HepG2 (cell line): Measurements from ENCODE around the gene CR1L. TPM values are rescaled to one million over a fixed set of nuclear protein-coding genes. Genes with fewer than 3 reads are reported as not detected.

Source experiments
- ATAC-seq: fragments of 200-7000 bp; cut with Tn5 transposase; 3 replicates; pipeline ENCODE4 v1.9.1; 2020; ENCODE audit warnings: mild to moderate bottlenecking, moderate library complexity
- BruUV-seq: library from RNA; stranded (reverse); fragments of 400-500 nt; replicated peaks from 2 replicates; lab custom pipeline; 2021; lab: Mats Ljungman, UMichigan
- CTCF ChIA-PET: fragments of 300-600 bp; formaldehyde crosslinking; extraction: SDS; loops from one replicate; lab custom pipeline; 2021; ENCODE audit warnings: low total read pairs, inconsistent platforms, low intra/inter-chr PET ratio; lab: Yijun Ruan, JAX
- POLR2A ChIA-PET: fragments of 350-600 bp; sonication (Branson Sonifier 250); formaldehyde crosslinking; loops from one replicate; lab custom pipeline; 2020; ENCODE audit warnings: antibody characterized with exemption, inconsistent platforms; lab: Yijun Ruan, JAX
- DNase-seq: peaks from one replicate; pipeline ENCODE4 v3.0.0-alpha.2; 2015; ENCODE audit warnings: low spot score
- FAIRE-seq: peaks from 3 replicates; lab custom pipeline; 2011; peaks lifted over from hg19 to GRCh38; lab: Jason Lieb, UNC
- H2AFZ ChIP-seq: one replicate; pipeline ENCODE4 v1.6.1; 2011; ENCODE audit warnings: low read length, inconsistent platforms
- H3K27ac ChIP-seq: fragments of 300-600 bp; 3 replicates; pipeline ENCODE4 v1.8.0; 2011; ENCODE audit warnings: mixed run types, mild to moderate bottlenecking, mixed read lengths, low read length, inconsistent platforms; ENCODE audit not compliant: insufficient read depth; ENCODE audit errors: extremely low read length
- H3K27me3 ChIP-seq, 2 experiments: fragments of 200-600 bp in 1 of 2; 2 replicates in 1 of 2; 3 replicates in 1 of 2; pipeline versions ENCODE4 v1.6.0 to v1.8.0; 2011; ENCODE audit warnings: low read length in 2 of 2, mild to moderate bottlenecking in 2 of 2, moderate library complexity in 2 of 2, inconsistent platforms in 1 of 2; ENCODE audit not compliant: insufficient read depth in 2 of 2, control insufficient read depth in 1 of 2
- H3K36me3 ChIP-seq, 2 experiments: fragments of 200-600 bp in 1 of 2; replicated peaks in 1 of 2; 2 replicates in 1 of 2; 3 replicates in 1 of 2; pipeline versions ENCODE4 v1.5.1 to v1.8.0; 2011; ENCODE audit warnings: low read length in 2 of 2, inconsistent platforms in 1 of 2; ENCODE audit not compliant: insufficient read depth in 2 of 2, control insufficient read depth in 1 of 2
- H3K4me1 ChIP-seq: 2 replicates; pipeline ENCODE4 v1.5.1; 2012; ENCODE audit warnings: low read length, inconsistent platforms; ENCODE audit not compliant: insufficient read depth
- H3K4me2 ChIP-seq: 2 replicates; pipeline ENCODE4 v1.6.0; 2011; ENCODE audit warnings: low read depth, low read length, inconsistent platforms
- H3K4me3 ChIP-seq, 3 experiments: fragments of 200-600 bp in 1 of 3; sonication (generic), shearing (Covaris generic) in 1 of 3; replicated peaks in 1 of 3; 2 replicates each; pipeline ENCODE4 v1.5.1; 2011 to 2016; ENCODE audit warnings: low read length in 3 of 3, inconsistent platforms in 2 of 3, low read depth in 2 of 3, mild to moderate bottlenecking in 2 of 3, control low read depth in 1 of 3, mixed read lengths in 1 of 3; ENCODE audit not compliant: insufficient read depth in 1 of 3
- H3K79me2 ChIP-seq: one replicate; pipeline ENCODE4 v1.6.1; 2011; ENCODE audit warnings: low read length, inconsistent platforms; ENCODE audit not compliant: insufficient read depth
- H3K9ac ChIP-seq: 2 replicates; pipeline ENCODE4 v1.6.0; 2011; ENCODE audit warnings: mild to moderate bottlenecking, low read depth, low read length, inconsistent platforms; ENCODE audit not compliant: insufficient read depth
- H3K9me3 ChIP-seq: 2 replicates; pipeline ENCODE4 v1.5.1; 2012; ENCODE audit warnings: mild to moderate bottlenecking, low read length
- H4K20me1 ChIP-seq: 2 replicates; pipeline ENCODE4 v1.6.0; 2011; ENCODE audit warnings: inconsistent platforms, mild to moderate bottlenecking, low read length, moderate library complexity; ENCODE audit not compliant: insufficient read depth
- HDAC2 ChIP-seq: sonication (generic); formaldehyde crosslinking; IDR thresholded peaks from 2 replicates; pipeline ENCODE4 v1.4.0; 2020; ENCODE audit warnings: missing genetic modification reagents
- IKZF1 ChIP-seq: fragments of 450-650 bp; IDR thresholded peaks from 2 replicates; pipeline ENCODE4 v1.7.1; 2016
- IRF2 ChIP-seq: IDR thresholded peaks from 2 replicates; pipeline ENCODE4 v1.6.1; 2018; ENCODE audit warnings: missing genetic modification reagents, missing compliant biosample characterization
- MAFG ChIP-seq: sonication (generic); formaldehyde crosslinking; IDR thresholded peaks from 2 replicates; pipeline ENCODE4 v1.5.1; 2020; ENCODE audit warnings: mild to moderate bottlenecking, missing genetic modification reagents
- SMAD9 ChIP-seq: sonication (generic); formaldehyde crosslinking; IDR thresholded peaks from 2 replicates; pipeline ENCODE4 v1.5.1; 2020; ENCODE audit warnings: mild to moderate bottlenecking, missing genetic modification reagents
- SMARCC2 ChIP-seq: fragments of 450-650 bp; IDR thresholded peaks from 2 replicates; pipeline ENCODE4 v1.6.1; 2017; ENCODE audit warnings: antibody characterized with exemption, mild to moderate bottlenecking
- ZNF383 ChIP-seq: sonication (generic); formaldehyde crosslinking; IDR thresholded peaks from 2 replicates; pipeline ENCODE4 v1.4.0; 2020; ENCODE audit warnings: missing genetic modification reagents, mild to moderate bottlenecking, borderline replicate concordance
- ZZZ3 ChIP-seq: sonication (generic); formaldehyde crosslinking; IDR thresholded peaks from 2 replicates; pipeline ENCODE4 v1.4.0; 2020; ENCODE audit warnings: missing genetic modification reagents, mild to moderate bottlenecking, borderline replicate concordance
- WGBS: methylation state at CpG from one replicate; pipeline ENCODE4 v1.1.6; 2017; ENCODE audit warnings: low lambda C conversion rate; 5-methylcytosine and 5-hydroxymethylcytosine counted together
- in situ Hi-C: cut with HindIII; loops from 2 replicates; pipeline ENCODE4 v1.10.0; 2017; ENCODE audit warnings: low pct_unique_long_range_greater_than_20kb; ENCODE audit not compliant: extremely low pct_ligation_motif_present
- intact Hi-C: fragments of 100-400 bp; cut with micrococcal nuclease; formaldehyde crosslinking; loops from one replicate; pipeline ENCODE4 v1.10.0; 2022; ENCODE audit not compliant: unreplicated experiment
- polyA plus RNA-seq, 8 experiments: library from polyadenylated mRNA; depleted of rRNA in 3 of 8; stranded (reverse) in 7 of 8; unstranded in 1 of 8; fragments of >200 nt; fragmentation: Illumina TruSeq in 4 of 8; extraction: Trizol in 4 of 8; gene quantifications; 2 replicates each; pipeline versions ENCODE4 v1.2.1 to v1.2.3, GENCODE V29; 2011 to 2016; ENCODE audit warnings: low read depth in 4 of 8, missing spikeins in 1 of 8, mixed read lengths in 1 of 8; ENCODE audit not compliant: insufficient read depth in 1 of 8
- total RNA-seq, 5 experiments: library from RNA; depleted of rRNA; stranded (reverse); fragments of >200 nt; fragmentation: Illumina TruSeq; extraction: Trizol; gene quantifications; 2 replicates each; pipeline ENCODE4 v1.2.3, GENCODE V29; 2016; ENCODE audit warnings: low read depth in 1 of 5
- TF ChIP-seq, protein P1 (sequence below): sonication (generic); formaldehyde crosslinking; IDR thresholded peaks from 2 replicates; pipeline ENCODE4 v1.4.0; 2020; ENCODE audit warnings: missing genetic modification reagents, borderline replicate concordance
- TF ChIP-seq, protein P2 (sequence below), 2 experiments: sonication (generic) in 1 of 2; formaldehyde crosslinking in 1 of 2; IDR thresholded peaks; 2 replicates each; pipeline versions ENCODE4 v1.4.0 to v1.6.1; 2018 to 2020; ENCODE audit warnings: missing genetic modification reagents in 2 of 2, borderline replicate concordance in 1 of 2, low read depth in 1 of 2, mild to moderate bottlenecking in 1 of 2, missing biosample characterization in 1 of 2
- TF ChIP-seq, protein P3 (sequence below): sonication (generic); formaldehyde crosslinking; IDR thresholded peaks from 2 replicates; pipeline ENCODE4 v1.8.0; 2022; ENCODE audit warnings: mild to moderate bottlenecking, missing genetic modification reagents, moderate library complexity
- TF ChIP-seq, protein P4 (sequence below): IDR thresholded peaks from 2 replicates; pipeline ENCODE4 v1.6.1; 2016; ENCODE audit warnings: mild to moderate bottlenecking
- TF ChIP-seq, protein P5 (sequence below): sonication (generic); formaldehyde crosslinking; IDR thresholded peaks from 2 replicates; pipeline ENCODE4 v1.9.0; 2022; ENCODE audit warnings: low read depth, missing genetic modification reagents

The CR1L gene
- total and polyA plus RNA-seq, 2 of the 13 experiments (the other 11 are each of a cell fraction or from before 2014, with no cell fraction given), result not detected

DNA sequence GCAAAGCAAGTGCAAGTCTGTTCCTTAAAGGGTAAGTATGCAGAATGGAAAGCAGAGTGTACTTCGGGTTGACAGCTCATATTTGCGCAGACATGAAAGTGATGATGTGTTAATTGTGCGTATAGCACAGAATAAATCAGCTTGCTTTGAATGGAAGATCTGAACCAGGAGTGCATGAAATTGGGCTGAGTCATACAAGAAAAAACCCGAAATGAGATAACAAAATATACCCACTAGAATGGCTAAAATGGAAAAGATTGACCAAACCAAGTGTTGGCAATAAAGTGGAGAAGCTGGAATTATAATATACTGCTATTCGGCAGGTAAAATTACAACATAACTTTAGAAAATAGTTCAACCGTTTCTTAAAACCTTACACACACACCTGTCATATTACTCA, 28.5 kb downstream of the CR1L start (continued):
- TF ChIP-seq, protein P1, sequence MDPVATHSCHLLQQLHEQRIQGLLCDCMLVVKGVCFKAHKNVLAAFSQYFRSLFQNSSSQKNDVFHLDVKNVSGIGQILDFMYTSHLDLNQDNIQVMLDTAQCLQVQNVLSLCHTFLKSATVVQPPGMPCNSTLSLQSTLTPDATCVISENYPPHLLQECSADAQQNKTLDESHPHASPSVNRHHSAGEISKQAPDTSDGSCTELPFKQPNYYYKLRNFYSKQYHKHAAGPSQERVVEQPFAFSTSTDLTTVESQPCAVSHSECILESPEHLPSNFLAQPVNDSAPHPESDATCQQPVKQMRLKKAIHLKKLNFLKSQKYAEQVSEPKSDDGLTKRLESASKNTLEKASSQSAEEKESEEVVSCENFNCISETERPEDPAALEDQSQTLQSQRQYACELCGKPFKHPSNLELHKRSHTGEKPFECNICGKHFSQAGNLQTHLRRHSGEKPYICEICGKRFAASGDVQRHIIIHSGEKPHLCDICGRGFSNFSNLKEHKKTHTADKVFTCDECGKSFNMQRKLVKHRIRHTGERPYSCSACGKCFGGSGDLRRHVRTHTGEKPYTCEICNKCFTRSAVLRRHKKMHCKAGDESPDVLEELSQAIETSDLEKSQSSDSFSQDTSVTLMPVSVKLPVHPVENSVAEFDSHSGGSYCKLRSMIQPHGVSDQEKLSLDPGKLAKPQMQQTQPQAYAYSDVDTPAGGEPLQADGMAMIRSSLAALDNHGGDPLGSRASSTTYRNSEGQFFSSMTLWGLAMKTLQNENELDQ, result no peak
- TF ChIP-seq ZNF383, result no peak
- TF ChIP-seq, all 625 proteins: peak for 0

DNA sequence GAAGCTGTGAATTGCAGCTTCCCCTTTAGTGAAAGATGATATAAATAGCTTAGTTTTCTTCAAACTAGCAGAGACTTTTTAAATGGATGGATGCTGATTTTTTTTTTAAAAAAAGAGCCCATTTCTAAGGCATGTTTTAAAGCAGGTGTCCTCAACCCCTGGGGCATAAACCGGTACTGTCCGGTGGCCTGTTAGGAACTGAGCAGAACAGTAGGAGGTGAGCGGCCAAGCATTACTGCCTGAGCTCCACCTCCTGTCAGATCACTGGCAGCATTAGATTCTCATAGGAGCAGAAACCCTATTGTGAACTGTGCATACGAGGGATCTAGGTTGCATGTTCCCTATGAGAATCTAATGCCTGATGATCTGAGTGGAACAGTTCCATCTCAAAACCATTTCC, 31.2 kb downstream of the CR1L start:
- Histone ChIP-seq H4K20me1 (no peaks in the 10 kb centered on the region), H3K9me3 (no peaks in the 10 kb centered on the region), H3K9ac (no peak overlapping the region), H3K79me2 (no peaks in the 10 kb centered on the region), H2AFZ (no peak overlapping the region), H3K27me3 (no peaks in the 10 kb centered on the region; a peak in 1 of 5 replicates), H3K4me3 (no peak overlapping the region), H3K4me1 (no peaks in the 10 kb centered on the region), H3K4me2 (no peak overlapping the region)
- ATAC-seq (no peak), DNase-seq (no peak), FAIRE-seq (no peak)
- CTCF ChIA-PET, result no interaction called here
- intact Hi-C loops (no loop called here), in situ Hi-C loops (no loop called here)
- BruUV-seq, result no TSS peak
- WGBS, result 87% methylated on average over 3 of the region's 4 CpGs
- POLR2A ChIA-PET, result no interaction called here
- TF ChIP-seq, protein P2, sequence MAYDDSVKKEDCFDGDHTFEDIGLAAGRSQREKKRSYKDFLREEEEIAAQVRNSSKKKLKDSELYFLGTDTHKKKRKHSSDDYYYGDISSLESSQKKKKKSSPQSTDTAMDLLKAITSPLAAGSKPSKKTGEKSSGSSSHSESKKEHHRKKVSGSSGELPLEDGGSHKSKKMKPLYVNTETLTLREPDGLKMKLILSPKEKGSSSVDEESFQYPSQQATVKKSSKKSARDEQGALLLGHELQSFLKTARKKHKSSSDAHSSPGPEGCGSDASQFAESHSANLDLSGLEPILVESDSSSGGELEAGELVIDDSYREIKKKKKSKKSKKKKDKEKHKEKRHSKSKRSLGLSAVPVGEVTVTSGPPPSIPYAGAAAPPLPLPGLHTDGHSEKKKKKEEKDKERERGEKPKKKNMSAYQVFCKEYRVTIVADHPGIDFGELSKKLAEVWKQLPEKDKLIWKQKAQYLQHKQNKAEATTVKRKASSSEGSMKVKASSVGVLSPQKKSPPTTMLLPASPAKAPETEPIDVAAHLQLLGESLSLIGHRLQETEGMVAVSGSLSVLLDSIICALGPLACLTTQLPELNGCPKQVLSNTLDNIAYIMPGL (CRISPR knock-in tag; IDR thresholded peaks at IDR 0.05; ENCODE audit: borderline replicate concordance in 1 of 2, low read depth in 1 of 2), result no peak
- TF ChIP-seq, protein P3, sequence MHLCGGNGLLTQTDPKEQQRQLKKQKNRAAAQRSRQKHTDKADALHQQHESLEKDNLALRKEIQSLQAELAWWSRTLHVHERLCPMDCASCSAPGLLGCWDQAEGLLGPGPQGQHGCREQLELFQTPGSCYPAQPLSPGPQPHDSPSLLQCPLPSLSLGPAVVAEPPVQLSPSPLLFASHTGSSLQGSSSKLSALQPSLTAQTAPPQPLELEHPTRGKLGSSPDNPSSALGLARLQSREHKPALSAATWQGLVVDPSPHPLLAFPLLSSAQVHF (CRISPR knock-in tag), result no peak
- TF ChIP-seq ZZZ3 (CRISPR knock-in tag) (no peak), MAFG (CRISPR knock-in tag) (no peak), IKZF1 (no peak), SMARCC2 (no peak), IRF2 (no peak), SMAD9 (CRISPR knock-in tag) (no peak), HDAC2 (CRISPR knock-in tag) (no peak)
- TF ChIP-seq, protein P4, sequence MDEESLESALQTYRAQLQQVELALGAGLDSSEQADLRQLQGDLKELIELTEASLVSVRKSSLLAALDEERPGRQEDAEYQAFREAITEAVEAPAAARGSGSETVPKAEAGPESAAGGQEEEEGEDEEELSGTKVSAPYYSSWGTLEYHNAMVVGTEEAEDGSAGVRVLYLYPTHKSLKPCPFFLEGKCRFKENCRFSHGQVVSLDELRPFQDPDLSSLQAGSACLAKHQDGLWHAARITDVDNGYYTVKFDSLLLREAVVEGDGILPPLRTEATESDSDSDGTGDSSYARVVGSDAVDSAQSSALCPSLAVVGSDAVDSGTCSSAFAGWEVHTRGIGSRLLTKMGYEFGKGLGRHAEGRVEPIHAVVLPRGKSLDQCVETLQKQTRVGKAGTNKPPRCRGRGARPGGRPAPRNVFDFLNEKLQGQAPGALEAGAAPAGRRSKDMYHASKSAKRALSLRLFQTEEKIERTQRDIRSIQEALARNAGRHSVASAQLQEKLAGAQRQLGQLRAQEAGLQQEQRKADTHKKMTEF, result no peak
- TF ChIP-seq, protein P5, sequence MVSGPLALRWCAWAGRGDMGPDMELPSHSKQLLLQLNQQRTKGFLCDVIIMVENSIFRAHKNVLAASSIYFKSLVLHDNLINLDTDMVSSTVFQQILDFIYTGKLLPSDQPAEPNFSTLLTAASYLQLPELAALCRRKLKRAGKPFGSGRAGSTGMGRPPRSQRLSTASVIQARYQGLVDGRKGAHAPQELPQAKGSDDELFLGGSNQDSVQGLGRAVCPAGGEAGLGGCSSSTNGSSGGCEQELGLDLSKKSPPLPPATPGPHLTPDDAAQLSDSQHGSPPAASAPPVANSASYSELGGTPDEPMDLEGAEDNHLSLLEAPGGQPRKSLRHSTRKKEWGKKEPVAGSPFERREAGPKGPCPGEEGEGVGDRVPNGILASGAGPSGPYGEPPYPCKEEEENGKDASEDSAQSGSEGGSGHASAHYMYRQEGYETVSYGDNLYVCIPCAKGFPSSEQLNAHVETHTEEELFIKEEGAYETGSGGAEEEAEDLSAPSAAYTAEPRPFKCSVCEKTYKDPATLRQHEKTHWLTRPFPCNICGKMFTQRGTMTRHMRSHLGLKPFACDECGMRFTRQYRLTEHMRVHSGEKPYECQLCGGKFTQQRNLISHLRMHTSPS (CRISPR knock-in tag), result no peak
- TF ChIP-seq, all 625 proteins: peak for 0
- Histone ChIP-seq H3K36me3 (no peaks in the 10 kb centered on the region), H3K27ac (no peak overlapping the region)
